AG04449 (cell line): ENCODE data around the gene TMPRSS12.
"Not testable (repeated sequence)": the region's sequence is repeated elsewhere in the genome, so short reads cannot be mapped to it uniquely, and the experiment has no call there.

Source experiments
- CTCF ChIA-PET: fragments of 350-600 bp; formaldehyde crosslinking; extraction: SDS; loops from one replicate; lab custom pipeline; 2021; ENCODE audit warnings: antibody characterized with exemption; lab: Yijun Ruan, JAX
- POLR2A ChIA-PET: fragments of 400-600, 350-600 bp; formaldehyde crosslinking; extraction: SDS; loops from one replicate; lab custom pipeline; 2020; ENCODE audit warnings: antibody characterized with exemption, inconsistent platforms; lab: Yijun Ruan, JAX
- DNase-seq: peaks from one replicate; pipeline ENCODE4 v3.0.0-alpha.2; 2010; ENCODE audit warnings: low read depth, low spot score
- H3K4me3 ChIP-seq: 2 replicates; pipeline ENCODE4 v1.5.1; 2011; ENCODE audit warnings: low read depth, mild to moderate bottlenecking, control low read depth, low read length
- TF ChIP-seq, protein P1 (sequence below): IDR thresholded peaks from one replicate; pipeline ENCODE4 v1.5.1; 2011; ENCODE audit warnings: mild to moderate bottlenecking, moderate library complexity, low read length, control low read depth, inconsistent platforms; ENCODE audit not compliant: insufficient read depth; ENCODE audit errors: missing control alignments

The TMPRSS12 gene, protein sequence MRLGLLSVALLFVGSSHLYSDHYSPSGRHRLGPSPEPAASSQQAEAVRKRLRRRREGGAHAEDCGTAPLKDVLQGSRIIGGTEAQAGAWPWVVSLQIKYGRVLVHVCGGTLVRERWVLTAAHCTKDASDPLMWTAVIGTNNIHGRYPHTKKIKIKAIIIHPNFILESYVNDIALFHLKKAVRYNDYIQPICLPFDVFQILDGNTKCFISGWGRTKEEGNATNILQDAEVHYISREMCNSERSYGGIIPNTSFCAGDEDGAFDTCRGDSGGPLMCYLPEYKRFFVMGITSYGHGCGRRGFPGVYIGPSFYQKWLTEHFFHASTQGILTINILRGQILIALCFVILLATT

DNA sequence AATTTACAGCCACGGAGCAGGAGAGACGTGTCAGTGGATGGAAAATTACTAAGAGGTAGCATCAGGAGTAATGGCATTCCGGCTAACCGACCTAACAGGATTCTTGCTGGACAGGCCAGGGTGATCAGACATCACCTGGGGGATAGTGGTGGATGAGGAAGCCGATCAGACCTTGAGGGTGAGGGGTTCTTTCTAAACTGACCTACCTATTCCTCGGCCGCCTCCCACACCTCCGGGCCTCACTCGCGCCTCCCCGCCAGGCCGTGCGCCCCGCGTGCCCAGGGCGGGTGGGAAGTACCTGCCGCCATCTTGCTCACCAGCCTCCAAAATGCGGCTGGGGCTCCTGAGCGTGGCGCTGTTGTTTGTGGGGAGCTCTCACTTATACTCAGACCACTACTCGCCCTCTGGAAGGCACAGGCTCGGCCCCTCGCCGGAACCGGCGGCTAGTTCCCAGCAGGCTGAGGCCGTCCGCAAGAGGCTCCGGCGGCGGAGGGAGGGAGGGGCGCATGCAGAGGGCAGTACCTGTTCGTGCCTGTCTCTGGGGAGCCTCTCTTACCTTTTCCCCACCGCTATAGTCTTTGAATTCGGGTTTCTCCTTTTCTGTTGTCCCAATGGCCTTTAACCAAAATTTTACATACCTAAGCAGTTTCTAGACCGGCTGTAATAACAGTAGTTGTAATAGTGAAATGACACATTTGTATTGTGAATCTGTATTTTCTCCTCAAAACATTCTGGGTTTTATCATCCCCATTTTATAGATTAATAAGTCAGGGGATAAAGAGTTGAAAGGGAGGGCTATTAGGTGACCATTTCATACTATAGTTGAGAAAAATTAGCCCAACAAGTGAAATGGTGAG is at the start of gene TMPRSS12:
TSS of gene TMPRSS12 (plus strand) at position 290 of the 857 bp plus-strand sequence. CDS start at position 329, 39 bp downstream.
- TF ChIP-seq, protein P1, sequence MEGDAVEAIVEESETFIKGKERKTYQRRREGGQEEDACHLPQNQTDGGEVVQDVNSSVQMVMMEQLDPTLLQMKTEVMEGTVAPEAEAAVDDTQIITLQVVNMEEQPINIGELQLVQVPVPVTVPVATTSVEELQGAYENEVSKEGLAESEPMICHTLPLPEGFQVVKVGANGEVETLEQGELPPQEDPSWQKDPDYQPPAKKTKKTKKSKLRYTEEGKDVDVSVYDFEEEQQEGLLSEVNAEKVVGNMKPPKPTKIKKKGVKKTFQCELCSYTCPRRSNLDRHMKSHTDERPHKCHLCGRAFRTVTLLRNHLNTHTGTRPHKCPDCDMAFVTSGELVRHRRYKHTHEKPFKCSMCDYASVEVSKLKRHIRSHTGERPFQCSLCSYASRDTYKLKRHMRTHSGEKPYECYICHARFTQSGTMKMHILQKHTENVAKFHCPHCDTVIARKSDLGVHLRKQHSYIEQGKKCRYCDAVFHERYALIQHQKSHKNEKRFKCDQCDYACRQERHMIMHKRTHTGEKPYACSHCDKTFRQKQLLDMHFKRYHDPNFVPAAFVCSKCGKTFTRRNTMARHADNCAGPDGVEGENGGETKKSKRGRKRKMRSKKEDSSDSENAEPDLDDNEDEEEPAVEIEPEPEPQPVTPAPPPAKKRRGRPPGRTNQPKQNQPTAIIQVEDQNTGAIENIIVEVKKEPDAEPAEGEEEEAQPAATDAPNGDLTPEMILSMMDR = no peak
- ChIA-PET CTCF (interaction anchor here (0.9 kb wide), 1 partner anchor 21 kb away, joined by 3 read pairs; no protein-coding TSS in a partner anchor), POLR2A (no interaction called here)
- H3K4me3 ChIP-seq = no peak within 1 kb of the TSS
- DNase-seq = no peak

DNA sequence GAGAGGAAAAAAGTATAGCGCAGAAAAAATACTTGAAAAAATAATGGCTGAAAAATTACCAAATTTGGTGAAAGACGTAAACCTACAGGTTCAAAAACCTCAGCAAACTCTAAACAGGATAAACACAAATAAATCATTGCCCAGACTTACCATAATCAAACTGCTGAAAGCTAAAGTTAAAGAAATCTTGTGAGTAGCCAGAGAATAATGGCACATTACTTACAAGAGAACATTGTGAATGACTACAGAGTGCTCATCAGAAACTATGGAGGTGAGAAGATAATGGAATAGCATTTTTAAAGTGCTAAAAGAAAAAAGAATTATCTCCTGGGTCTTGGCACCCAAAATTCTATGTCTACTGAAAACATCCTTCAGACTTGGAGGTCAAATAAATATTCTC is 42.8 kb upstream of the TMPRSS12 start:
- DNase-seq = no peak
- POLR2A ChIA-PET = no interaction called here
- CTCF ChIA-PET = no interaction called here
- no peak overlapping the region for H3K4me3 ChIP-seq
- TF ChIP-seq, protein P1 = no peak

DNA sequence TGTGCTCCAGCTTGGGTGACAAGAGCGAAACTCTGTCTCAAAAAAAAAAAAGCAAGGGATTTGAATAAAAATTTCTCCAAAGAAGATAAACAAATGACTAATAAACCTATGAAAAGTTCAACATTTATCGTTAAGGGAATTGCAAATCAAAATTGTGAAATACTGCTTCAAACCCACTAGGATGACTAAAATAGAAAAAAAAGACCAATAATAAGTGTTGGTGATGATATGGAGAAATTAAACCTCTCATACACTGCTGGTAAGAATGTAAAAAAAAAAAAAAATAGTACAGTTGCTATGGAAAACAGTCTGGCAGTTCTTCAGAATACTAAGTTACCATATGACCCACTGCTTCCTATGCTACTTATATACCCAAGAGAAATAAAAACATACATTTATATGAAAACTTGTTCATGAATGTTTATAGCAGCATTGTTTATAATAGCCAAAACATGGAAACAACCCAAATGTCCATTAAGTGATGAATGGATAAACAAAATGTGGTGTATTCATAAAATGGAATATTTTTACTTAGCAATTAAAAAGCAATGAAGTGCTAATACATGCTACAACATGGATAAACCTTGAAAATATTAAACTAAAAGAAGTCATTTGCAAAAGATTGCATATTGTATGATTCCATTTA is 39.4 kb upstream of the TMPRSS12 start:
- TF ChIP-seq, protein P1 = no peak
- ChIA-PET POLR2A (no interaction called here), CTCF (no interaction called here)
- no peak for DNase-seq
- H3K4me3 ChIP-seq = no peak overlapping the region

DNA sequence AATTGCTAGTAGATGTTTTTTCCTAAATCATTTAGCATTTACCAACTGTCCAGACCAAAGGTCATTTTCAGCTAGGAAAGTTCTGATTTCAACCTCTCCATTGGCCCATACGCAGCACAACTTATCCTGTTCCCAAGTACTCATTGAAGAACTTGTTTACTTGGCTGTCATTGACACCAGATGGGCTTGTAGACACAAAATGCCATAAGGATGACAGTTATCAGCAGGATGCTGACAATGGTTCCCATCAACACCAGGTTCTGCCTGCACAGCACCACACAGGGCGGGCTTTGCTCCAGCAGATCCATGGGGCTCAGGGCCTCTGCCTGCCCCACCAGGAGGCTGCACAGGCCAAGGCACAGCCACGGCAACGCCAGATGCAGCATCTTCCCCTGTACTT is 36.5 kb upstream of the TMPRSS12 start:
- ChIA-PET POLR2A (no interaction called here), CTCF (interaction anchor here (0.8 to 1.0 kb wide), 2 partner anchors 19 to 41 kb away, joined by 3 read pairs; no protein-coding TSS in a partner anchor)
- TF ChIP-seq, protein P1 = no peak
- no peak overlapping the region for H3K4me3 ChIP-seq
- DNase-seq = no peak

DNA sequence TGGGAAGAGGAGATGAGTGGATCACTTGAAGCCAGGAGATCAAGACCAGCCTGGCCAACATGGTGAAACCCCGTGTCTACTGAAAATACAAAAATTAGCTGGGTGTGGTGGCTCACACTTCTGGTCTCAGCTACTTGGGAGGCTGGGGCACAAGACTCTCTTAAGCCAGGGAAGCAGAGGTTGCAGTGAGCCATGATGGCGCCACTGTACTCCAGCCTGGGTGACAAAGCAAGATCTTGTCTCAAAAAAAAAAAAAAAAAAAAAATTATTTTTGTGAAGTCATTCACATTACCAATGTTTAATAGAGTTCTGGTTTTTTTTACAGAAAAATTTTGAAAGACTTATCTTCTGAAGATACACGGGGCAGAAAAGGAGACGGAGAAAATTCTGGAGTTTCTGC is 33.6 kb upstream of the TMPRSS12 start:
- DNase-seq, H3K4me3 ChIP-seq, CTCF ChIA-PET: not testable (repeated sequence)
- POLR2A ChIA-PET = interaction anchor here (0.7 kb wide), 1 partner anchor 828 kb away, joined by 4 read pairs; no protein-coding TSS in a partner anchor

DNA sequence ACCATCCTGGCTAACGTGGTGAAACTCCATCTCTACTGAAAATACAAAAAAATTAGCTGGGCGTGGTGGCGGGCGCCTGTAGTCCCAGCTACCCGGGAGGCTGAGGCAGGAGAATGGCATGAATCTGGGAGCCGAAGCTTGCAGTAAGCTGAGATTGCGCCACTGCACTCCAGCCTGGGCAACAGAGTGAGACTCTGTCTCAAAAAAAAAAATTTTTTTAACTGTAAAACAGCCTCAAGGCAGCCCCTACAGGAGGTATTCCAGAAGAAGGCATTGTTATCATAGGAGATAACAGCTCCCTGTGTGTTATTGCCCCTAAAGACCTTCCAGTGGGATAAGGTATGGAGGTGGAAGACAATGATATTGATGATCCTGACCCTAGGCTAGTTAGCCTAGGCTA is 27.8 kb upstream of the TMPRSS12 start:
- ChIA-PET CTCF (interaction anchor here (0.6 to 1.8 kb wide), 4 partner anchors 10 to 175 kb away, joined by 3 to 7 read pairs (median 5); no protein-coding TSS in a partner anchor), POLR2A (interaction anchor here (0.6 kb wide), 1 partner anchor 228 kb away, joined by 3 read pairs; no protein-coding TSS in a partner anchor)
- not testable (repeated sequence) for H3K4me3 ChIP-seq, DNase-seq
